ENCODE data around the gene PLEKHA1.

DNA sequence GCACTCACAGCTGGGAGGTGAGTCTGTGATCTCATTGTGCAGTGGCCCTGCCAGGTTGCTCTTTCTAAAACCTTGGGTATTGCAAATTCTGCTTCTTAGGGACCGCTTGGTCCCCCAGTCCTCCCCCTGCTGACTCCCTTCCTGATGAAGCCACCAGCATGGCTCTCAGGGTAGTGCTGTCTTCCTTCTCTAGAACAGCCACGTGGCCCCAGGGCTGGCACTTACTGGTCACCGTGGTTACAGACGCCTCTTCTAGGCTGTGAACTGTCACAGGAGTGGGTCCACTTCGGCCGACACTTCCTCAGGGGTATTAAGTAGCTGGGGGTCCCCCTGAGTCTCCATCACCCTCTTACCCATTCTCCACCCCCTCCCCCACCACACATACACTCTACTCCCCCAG is 84.2 kb downstream of the PLEKHA1 start:
- TF ChIP-seq, protein P1, sequence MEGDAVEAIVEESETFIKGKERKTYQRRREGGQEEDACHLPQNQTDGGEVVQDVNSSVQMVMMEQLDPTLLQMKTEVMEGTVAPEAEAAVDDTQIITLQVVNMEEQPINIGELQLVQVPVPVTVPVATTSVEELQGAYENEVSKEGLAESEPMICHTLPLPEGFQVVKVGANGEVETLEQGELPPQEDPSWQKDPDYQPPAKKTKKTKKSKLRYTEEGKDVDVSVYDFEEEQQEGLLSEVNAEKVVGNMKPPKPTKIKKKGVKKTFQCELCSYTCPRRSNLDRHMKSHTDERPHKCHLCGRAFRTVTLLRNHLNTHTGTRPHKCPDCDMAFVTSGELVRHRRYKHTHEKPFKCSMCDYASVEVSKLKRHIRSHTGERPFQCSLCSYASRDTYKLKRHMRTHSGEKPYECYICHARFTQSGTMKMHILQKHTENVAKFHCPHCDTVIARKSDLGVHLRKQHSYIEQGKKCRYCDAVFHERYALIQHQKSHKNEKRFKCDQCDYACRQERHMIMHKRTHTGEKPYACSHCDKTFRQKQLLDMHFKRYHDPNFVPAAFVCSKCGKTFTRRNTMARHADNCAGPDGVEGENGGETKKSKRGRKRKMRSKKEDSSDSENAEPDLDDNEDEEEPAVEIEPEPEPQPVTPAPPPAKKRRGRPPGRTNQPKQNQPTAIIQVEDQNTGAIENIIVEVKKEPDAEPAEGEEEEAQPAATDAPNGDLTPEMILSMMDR (IDR thresholded peaks at IDR 0.05; ENCODE audit: low read depth, low read length) = no peak
- TF ChIP-seq EZH2phosphoT487 (IDR thresholded peaks at IDR 0.05; ENCODE audit: low read depth) = no peak
